OCI-LY7 (cell line): Measurements from ENCODE around the gene GCNT4.

Source experiments
- CTCF ChIP-seq: fragments of 200-600 bp; sonication (generic); conservative IDR thresholded peaks from 2 replicates; pipeline ENCODE4 v1.5.1; 2014; ENCODE audit warnings: mild to moderate bottlenecking, antibody characterized with exemption, low read length, moderate library complexity, mixed read lengths
- EZH2phosphoT487 ChIP-seq: fragments of 200-600 bp; sonication (generic); IDR thresholded peaks from 2 replicates; pipeline ENCODE4 v1.6.1; 2018; ENCODE audit warnings: low read depth, borderline replicate concordance, mild to moderate bottlenecking, mixed run types, antibody characterized with exemption, low read length, moderate library complexity, mixed read lengths

- TF ChIP-seq CTCF (no peak), EZH2phosphoT487 (no peak)
These were observed 8.0 kb downstream of the GCNT4 start for GRCh38 chr5:75044406-75044805.
